Effector memory CD4-positive, alpha-beta T cell (primary cell): ENCODE results near the gene ZC3H7B.

Experiments used
- DNase-seq, 3 donors: peaks; one replicate each; pipeline ENCODE4 v3.0.0-alpha.2; 2020
- H3K27ac ChIP-seq: 2 replicates; pipeline ENCODE4 v1.7.0; 2013; ENCODE audit warnings: mild to moderate bottlenecking, low read length, moderate library complexity; ENCODE audit not compliant: insufficient read depth, poor library complexity, severe bottlenecking
- H3K27me3 ChIP-seq: replicated peaks from 2 replicates; pipeline ENCODE4 v1.7.0; 2013; ENCODE audit warnings: mild to moderate bottlenecking, low read length; ENCODE audit not compliant: insufficient read depth, control insufficient read depth, poor library complexity, severe bottlenecking
- H3K36me3 ChIP-seq: 2 replicates; pipeline ENCODE4 v1.7.0; 2013; ENCODE audit warnings: mild to moderate bottlenecking, low read length, moderate library complexity; ENCODE audit not compliant: control insufficient read depth, insufficient read depth
- H3K4me1 ChIP-seq: 2 replicates; pipeline ENCODE4 v1.7.0; 2013; ENCODE audit warnings: low read length, mild to moderate bottlenecking; ENCODE audit not compliant: control insufficient read depth, insufficient read depth, poor library complexity, severe bottlenecking
- H3K4me3 ChIP-seq: 2 replicates; pipeline ENCODE4 v1.7.0; 2013; ENCODE audit warnings: low read length, low read depth, mild to moderate bottlenecking; ENCODE audit not compliant: insufficient read depth, poor library complexity, severe bottlenecking
- H3K9me3 ChIP-seq: 2 replicates; pipeline ENCODE4 v1.7.0; 2013; ENCODE audit warnings: mild to moderate bottlenecking, low read length, moderate library complexity; ENCODE audit not compliant: control insufficient read depth

ZC3H7B gene

DNA sequence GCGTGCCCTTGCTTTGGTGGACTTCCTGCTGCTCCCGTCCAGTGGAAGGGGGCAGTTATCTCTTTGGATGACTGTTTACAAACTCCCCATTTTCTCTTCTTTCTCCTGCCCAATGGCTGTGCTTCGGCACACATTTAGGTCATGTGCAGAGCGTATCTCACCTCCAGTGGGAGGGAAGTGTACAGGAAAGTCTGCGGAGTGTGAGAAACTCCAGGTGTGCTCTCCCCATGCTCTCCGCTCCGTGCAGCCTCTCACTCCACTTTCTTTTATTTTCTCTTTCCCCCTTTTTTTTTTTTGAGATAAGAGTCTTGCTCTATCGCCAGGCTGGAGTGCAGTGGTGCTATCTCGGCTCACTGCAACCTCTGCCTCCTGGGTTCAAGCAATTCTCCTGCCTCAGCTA is 68.5 kb downstream of the ZC3H7B start:
- no peaks in the 10 kb centered on the region for H3K27me3 ChIP-seq
- no peaks in the 10 kb centered on the region for H3K9me3 ChIP-seq
- no peak overlapping the region for H3K27ac ChIP-seq
- no peaks in the 10 kb centered on the region for H3K4me1 ChIP-seq
- no peak overlapping the region for H3K4me3 ChIP-seq
- no peak for DNase-seq
- H3K36me3 ChIP-seq, result no peaks in the 10 kb centered on the region

- H3K27me3 ChIP-seq, result no peaks in the 10 kb centered on the region
- DNase-seq, result no peak
- no peak overlapping the region for H3K4me3 ChIP-seq
- H3K4me1 ChIP-seq, result peaks cover 9% of the 10 kb centered on the region
- H3K9me3 ChIP-seq, result no peaks in the 10 kb centered on the region
- no peak overlapping the region for H3K27ac ChIP-seq
- no peaks in the 10 kb centered on the region for H3K36me3 ChIP-seq
These were observed 76.5 kb downstream of the ZC3H7B start for GRCh38 chr22:41377846-41378245.

DNA sequence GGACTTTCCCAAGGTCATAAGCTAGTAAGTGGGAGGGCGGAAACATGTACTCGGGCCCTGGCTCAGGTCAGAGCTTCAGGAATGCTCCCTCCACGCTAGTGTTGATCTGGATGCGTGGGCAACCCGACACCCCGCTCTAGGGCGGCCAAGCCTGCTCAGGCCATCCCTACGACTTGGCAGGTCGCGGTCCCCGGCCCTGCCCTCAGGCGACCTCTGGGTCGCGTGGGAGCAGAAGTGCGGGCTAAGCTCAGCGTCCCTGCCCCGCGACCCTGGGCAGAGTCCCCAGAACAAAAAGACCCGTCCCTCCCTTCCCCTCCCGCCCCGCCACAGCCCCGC is 79.6 kb downstream of the ZC3H7B start:
- H3K27me3 ChIP-seq, result no peaks in the 10 kb centered on the region
- peak overlapping the region; percentile 44 for H3K4me3 ChIP-seq
- H3K36me3 ChIP-seq, result no peaks in the 10 kb centered on the region
- peak overlapping the region; percentile 89 for H3K27ac ChIP-seq
- H3K9me3 ChIP-seq, result no peaks in the 10 kb centered on the region
- peaks cover 10% of the 10 kb centered on the region for H3K4me1 ChIP-seq
- no peak for DNase-seq

DNA sequence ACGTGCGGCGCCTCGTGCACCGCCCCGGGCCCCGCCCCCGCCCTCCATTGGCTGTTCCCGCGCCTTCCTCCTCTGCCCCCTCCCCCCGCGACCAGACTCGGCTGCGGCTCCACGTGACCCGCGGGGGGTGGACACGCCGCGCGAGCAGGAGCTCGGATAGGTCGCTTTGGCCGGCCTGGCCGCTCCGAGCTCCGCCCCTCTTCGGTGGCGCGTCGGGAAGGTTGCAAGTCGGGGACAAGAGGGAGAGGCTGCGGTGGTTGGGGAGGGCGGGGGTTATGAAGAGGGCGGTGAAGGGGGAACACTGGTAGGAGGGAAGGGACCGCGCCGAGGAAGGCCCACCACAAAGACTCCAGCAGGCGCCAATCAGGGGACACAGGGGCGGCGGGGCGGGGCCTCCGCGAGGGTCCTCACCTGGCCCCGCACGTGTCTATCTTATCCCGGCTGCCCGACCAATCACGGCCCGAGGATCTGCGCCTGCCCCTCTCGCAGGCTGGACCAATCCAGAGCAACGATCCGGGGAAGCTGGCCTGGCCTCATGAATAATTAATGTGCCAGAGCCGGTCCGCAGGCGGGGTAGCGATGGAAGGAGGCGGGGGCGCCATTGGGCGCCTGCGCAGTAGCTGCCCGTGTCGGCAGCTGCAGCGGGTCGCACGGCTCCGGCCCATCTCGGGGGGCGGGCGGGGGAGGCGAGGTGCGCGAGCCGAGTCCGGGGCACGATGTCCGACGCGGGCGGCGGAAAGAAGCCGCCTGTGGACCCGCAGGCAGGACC is 80.2 kb downstream of the ZC3H7B start, which contains the start of gene TEF:
Gene TEF (plus strand): TSS at position 614 of the 769 bp plus-strand sequence. CDS start 103 bp downstream, at position 717.
- Histone ChIP-seq H3K27ac (peak within 1 kb of the TSS; percentile 89), H3K4me1 (peaks cover 10% of the 10 kb centered on the region), H3K36me3 (no peaks in the 10 kb centered on the region), H3K9me3 (no peaks in the 10 kb centered on the region), H3K4me3 (peak within 1 kb of the TSS; percentile 80), H3K27me3 (no peaks in the 10 kb centered on the region)
- peak; percentile 96 to 98 (median 98) for DNase-seq

DNA sequence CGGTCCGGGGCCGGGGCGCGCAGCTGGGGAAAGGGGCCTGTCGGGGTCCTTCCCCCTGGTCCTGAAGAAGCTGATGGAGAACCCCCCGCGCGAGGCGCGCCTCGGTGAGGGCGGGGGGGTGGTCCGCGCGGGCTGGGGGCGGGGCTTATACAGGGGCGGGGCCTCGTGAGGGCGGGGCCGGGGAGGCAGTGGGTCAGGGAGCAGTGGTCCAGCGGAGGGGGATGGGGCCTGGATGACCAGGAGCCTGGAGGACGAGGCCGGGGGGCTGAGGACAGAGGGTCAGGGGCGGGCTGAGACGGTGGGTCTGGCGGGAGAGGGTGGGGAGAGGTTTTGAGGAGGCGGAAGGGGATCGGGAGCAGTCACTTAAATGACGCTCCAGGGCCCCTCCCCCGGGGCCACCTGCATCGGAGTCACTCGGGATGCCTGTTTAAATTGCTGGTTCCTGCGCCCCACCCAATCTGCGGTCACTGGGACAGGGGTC is 80.8 kb downstream of the ZC3H7B start:
- H3K4me1 ChIP-seq, result peaks cover 10% of the 10 kb centered on the region
- peak overlapping the region; percentile 80 for H3K4me3 ChIP-seq
- DNase-seq, result peak; percentile 41 to 62 (median 50)
- H3K36me3 ChIP-seq, result no peaks in the 10 kb centered on the region
- H3K27ac ChIP-seq, result peak overlapping the region; percentile 89
- H3K27me3 ChIP-seq, result no peaks in the 10 kb centered on the region
- no peaks in the 10 kb centered on the region for H3K9me3 ChIP-seq

DNA sequence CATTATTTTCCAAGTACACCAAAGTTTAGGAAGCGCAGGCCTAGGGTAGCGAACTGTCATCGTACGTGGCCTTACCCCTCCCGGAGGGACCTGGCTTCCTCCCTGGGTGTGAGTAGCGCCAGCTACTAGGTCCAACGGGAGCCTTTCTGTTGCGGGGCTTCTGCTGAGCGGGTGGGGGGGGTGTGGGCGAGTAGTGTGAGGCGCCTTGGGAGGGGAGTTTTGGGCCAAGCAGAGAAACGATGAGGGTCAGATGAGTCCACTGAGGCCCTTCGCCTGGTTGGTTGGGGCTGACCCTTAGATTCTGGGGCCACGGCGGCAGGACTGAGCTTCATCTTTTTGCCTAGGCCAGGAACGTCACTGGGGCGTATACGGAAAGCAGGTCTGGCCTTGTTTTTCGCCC is 81.3 kb downstream of the ZC3H7B start:
- H3K4me1 ChIP-seq, result peaks cover 10% of the 10 kb centered on the region
- no peaks in the 10 kb centered on the region for H3K36me3 ChIP-seq
- H3K27ac ChIP-seq, result peak overlapping the region; percentile 89
- no peak for DNase-seq
- H3K27me3 ChIP-seq, result no peaks in the 10 kb centered on the region
- no peaks in the 10 kb centered on the region for H3K9me3 ChIP-seq
- H3K4me3 ChIP-seq, result peak overlapping the region; percentile 80

DNA sequence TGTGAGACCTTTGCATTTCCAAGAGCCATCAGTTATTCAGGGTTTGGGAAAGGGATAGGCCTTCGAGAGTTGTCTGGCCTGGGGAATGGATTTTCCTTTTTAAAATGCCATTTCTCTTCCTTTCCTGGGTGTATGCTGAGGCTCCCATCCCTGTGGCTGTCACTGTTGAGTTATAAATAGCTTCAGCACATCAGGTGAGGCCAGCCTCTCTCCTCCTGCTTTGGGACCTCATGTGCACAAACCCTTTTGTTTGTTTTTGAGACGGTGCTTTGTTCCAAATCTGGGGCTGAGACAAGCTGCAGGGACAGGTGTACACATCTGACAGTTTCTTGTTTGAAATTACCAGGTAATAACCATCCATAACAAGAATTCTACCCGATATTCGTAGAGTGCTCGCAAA is 81.8 kb downstream of the ZC3H7B start:
- H3K27ac ChIP-seq, result no peak overlapping the region
- H3K9me3 ChIP-seq, result no peaks in the 10 kb centered on the region
- H3K4me1 ChIP-seq, result peaks cover 10% of the 10 kb centered on the region
- H3K4me3 ChIP-seq, result no peak overlapping the region
- peaks cover 1% of the 10 kb centered on the region for H3K36me3 ChIP-seq
- H3K27me3 ChIP-seq, result no peaks in the 10 kb centered on the region
- no peak for DNase-seq

GRCh38 chr22:41384128-41384527 is 82.8 kb downstream of the ZC3H7B start:
- no peaks in the 10 kb centered on the region for H3K27me3 ChIP-seq
- H3K27ac ChIP-seq, result no peak overlapping the region
- H3K36me3 ChIP-seq, result peaks cover 8% of the 10 kb centered on the region
- H3K4me1 ChIP-seq, result peaks cover 10% of the 10 kb centered on the region
- H3K9me3 ChIP-seq, result no peaks in the 10 kb centered on the region
- H3K4me3 ChIP-seq, result no peak overlapping the region
- DNase-seq, result no peak

DNA sequence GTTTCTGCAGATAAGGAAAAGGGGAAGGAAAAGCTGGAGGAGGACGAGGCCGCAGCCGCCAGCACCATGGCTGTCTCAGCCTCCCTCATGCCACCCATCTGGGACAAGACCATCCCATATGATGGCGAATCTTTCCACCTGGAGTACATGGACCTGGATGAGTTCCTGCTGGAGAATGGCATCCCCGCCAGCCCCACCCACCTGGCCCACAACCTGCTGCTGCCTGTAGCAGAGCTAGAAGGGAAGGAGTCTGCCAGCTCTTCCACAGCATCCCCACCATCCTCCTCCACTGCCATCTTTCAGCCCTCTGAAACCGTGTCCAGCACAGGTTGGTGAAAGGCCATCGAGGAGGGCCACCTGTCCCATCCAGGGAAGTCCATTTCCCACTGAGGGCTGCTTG is 86.0 kb downstream of the ZC3H7B start:
- H3K36me3 ChIP-seq, result peaks cover 12% of the 10 kb centered on the region

DNA sequence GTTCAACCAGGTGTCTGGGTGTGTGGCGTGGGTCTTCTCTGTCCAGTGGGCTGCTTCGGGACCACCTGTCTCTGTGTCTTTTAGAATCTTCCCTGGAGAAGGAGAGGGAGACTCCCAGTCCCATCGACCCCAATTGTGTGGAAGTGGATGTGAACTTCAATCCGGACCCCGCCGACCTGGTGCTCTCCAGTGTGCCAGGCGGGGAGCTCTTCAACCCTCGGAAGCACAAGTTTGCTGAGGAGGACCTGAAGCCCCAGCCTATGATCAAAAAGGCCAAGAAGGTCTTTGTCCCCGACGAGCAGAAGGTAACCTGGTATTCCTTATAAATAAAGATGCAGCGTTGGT is 92.7 kb downstream of the ZC3H7B start:
- no peak overlapping the region for H3K27ac ChIP-seq
- H3K27me3 ChIP-seq, result no peaks in the 10 kb centered on the region
- DNase-seq, result no peak
- no peaks in the 10 kb centered on the region for H3K9me3 ChIP-seq
- no peaks in the 10 kb centered on the region for H3K4me1 ChIP-seq
- peaks cover 41% of the 10 kb centered on the region for H3K36me3 ChIP-seq
- no peak overlapping the region for H3K4me3 ChIP-seq

More for the DNA sequence above, 86.0 kb downstream of the ZC3H7B start:
- Histone ChIP-seq H3K4me3 (no peak overlapping the region), H3K4me1 (peaks cover 6% of the 10 kb centered on the region), H3K9me3 (no peaks in the 10 kb centered on the region), H3K27me3 (no peaks in the 10 kb centered on the region), H3K27ac (no peak overlapping the region)
- no peak for DNase-seq
